ENCODE measurements around the gene CACNG1.

CACNG1 gene

DNA sequence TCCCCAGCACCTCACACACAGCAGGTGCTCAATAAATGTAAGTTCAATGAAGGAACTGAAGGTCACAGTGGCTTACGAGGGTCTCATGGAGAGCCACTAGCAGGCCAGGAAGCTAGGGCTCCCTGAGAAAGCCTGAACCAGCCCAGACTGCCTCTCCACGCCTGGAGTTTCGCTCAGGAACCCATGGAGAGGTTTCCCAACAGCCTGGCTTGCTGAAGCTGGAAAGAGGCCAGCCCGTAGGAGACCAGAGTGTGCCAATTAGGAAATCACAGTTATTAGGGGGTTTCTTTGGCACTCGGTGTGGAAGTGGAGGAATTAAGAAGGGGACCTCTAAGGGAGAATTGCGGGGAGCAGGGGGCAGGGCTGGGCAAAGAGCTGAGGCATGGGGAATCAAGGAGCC is 36.3 kb upstream of the CACNG1 start:
- DNase-seq (ENCODE audit: extremely low read depth, low read depth) = no peak
- TF ChIP-seq, protein P1, sequence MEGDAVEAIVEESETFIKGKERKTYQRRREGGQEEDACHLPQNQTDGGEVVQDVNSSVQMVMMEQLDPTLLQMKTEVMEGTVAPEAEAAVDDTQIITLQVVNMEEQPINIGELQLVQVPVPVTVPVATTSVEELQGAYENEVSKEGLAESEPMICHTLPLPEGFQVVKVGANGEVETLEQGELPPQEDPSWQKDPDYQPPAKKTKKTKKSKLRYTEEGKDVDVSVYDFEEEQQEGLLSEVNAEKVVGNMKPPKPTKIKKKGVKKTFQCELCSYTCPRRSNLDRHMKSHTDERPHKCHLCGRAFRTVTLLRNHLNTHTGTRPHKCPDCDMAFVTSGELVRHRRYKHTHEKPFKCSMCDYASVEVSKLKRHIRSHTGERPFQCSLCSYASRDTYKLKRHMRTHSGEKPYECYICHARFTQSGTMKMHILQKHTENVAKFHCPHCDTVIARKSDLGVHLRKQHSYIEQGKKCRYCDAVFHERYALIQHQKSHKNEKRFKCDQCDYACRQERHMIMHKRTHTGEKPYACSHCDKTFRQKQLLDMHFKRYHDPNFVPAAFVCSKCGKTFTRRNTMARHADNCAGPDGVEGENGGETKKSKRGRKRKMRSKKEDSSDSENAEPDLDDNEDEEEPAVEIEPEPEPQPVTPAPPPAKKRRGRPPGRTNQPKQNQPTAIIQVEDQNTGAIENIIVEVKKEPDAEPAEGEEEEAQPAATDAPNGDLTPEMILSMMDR (IDR thresholded peaks at IDR 0.05; ENCODE audit: low read depth, low read length) = no peak

DNA sequence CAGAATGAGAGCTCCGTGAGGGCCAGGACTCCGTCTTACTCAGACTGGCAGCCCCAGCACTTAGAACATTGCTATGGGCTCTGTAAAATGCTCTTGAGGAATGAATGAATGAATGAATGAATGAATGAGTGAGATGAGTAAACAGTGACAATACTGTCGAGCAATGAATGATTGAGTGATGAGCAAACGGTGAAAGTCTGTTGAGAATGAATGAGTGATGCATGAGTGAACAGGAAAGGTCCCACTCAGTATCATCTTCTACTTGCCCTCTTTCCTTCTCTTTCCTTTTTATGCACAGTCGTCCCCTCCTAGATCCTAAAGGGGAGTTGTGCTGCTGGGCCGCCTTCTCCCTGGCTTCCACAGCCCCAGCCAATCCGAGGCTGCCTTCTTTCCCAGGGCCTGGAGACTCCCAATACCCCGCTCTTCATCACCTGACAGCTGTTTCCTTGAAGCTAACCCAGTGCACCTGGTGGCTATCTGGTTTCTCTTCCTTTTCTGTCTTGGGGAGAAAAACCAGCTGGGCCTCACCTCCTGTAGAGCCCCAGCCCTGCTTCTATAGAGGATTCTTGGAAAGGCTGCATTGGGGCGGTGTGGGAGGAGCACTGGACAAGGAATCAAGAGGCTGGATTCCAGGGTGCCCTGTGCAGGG is 32.7 kb upstream of the CACNG1 start:
- TF ChIP-seq, protein P1 (IDR thresholded peaks at IDR 0.05; ENCODE audit: low read depth, low read length) = no peak

DNA sequence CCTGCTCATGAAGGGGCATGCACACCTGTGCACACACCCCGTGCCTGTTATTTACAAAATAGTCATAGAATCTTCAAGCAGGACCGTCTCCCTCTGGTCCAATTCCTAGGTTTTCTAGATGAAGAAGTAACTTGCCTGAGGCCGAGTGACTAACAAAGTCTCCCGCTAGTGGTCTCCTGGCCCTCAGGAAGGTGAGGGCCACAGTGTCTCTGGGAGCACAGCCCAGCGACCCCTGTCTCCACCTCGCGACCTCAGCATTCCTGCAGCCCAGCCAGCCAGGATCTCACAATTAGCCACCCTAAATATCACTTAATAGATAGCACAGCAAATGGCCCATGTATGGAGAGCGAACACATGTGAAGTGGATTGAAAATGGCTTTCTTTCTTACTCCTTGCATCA is 30.5 kb upstream of the CACNG1 start:
- no peak for DNase-seq (ENCODE audit: extremely low read depth, low read depth)
- TF ChIP-seq, protein P1 (IDR thresholded peaks at IDR 0.05; ENCODE audit: low read depth, low read length) = no peak

More for the DNA sequence above, 32.7 kb upstream of the CACNG1 start:
- no peak for DNase-seq (ENCODE audit: extremely low read depth, low read depth)

DNA sequence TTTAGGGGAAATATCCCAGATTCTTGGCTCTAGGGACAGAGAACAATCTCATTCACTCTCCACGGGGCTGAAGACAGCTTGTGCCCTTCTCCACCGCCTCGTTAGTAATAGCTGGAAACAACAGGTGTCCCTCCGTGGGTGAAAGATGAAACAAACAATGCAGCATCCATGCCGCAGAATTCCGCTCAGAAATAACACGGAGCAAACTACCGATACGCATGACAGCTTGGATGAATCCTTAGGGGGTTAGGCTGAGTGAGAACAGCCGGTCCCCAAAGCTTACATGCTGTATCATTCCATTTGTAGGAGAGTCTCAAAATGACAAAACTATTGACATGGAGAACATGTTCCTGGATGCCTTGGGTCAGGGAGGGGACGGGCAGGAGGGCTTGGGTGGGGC is 29.4 kb upstream of the CACNG1 start:
- no peak for DNase-seq (ENCODE audit: extremely low read depth, low read depth)
- TF ChIP-seq, protein P1 (IDR thresholded peaks at IDR 0.05; ENCODE audit: low read depth, low read length) = no peak

DNA sequence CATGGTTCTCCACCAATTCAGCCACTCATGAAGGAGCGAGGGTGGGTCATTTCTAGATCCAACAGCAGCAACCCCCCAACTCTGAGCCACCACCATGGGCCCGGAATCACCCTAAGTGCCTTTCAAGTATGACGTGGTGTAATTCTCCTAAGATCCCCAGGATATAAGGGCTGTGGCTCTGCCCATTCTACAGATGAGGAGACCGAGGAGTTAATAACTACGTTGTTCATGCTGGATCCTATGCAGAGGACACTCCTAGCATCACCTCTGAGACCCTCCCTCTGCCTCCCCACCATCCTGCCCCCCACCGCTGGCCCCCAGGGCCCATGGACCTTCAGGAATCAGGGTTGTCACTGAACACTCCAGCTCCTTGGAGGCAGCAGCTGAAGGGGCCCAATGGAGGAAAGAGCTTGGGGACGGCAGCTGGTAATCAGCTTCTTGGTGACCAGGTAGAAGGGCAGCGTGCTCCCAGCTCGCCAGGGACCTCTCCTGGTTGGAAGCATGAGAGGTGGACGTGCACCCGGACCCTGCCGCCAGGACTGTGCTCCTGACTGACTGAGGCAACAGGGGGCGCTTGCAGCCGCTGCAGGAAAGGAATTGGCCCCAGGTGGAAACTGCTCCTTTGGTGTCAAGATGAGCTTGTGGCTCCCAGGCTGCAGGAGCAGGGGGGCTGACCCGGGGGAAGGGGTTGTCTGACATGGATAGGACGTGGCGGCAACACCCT is 28.2 kb upstream of the CACNG1 start:
- TF ChIP-seq, protein P1 (IDR thresholded peaks at IDR 0.05; ENCODE audit: low read depth, low read length) = no peak
- DNase-seq (ENCODE audit: extremely low read depth, low read depth) = no peak

DNA sequence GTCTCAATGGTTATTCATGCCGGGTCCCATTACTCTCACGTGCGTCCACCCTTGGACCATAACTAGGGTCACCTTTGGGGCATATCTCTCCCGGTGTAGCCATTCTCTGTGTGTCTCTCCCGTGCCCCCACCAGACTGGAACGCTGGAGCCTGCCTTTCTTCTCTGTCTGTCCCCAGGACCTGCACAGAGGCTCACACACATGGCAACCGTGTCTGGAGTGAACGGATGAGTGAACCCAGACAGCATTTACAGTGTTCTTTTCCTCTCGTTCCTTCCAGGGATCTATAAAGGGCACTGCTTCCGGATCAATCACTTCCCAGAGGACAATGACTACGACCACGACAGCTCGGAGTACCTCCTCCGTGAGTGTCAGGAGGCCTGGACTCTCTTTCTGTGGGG is 26.4 kb upstream of the CACNG1 start:
- TF ChIP-seq, protein P1 (IDR thresholded peaks at IDR 0.05; ENCODE audit: low read depth, low read length) = no peak
- DNase-seq (ENCODE audit: extremely low read depth, low read depth) = no peak

Measured in AG09319 (cell line).